Transverse colon (tissue), 4 donors: Measurements from ENCODE around the gene KIAA0586.

Source experiments
- EP300 ChIP-seq: sonication (generic); formaldehyde crosslinking; IDR thresholded peaks from one replicate; pipeline ENCODE4 v1.6.1; 2017; ENCODE audit warnings: antibody characterized with exemption, low read depth
- POLR2A ChIP-seq: fragments of 450-650 bp; IDR thresholded peaks from one replicate; pipeline ENCODE4 v1.6.1; 2016; ENCODE audit warnings: antibody characterized with exemption, mild to moderate bottlenecking, moderate library complexity
- POLR2AphosphoS5 ChIP-seq, 3 donors: sonication (generic); formaldehyde crosslinking; IDR thresholded peaks; one replicate each; pipeline ENCODE4 v1.6.1; 2016; ENCODE audit warnings: antibody characterized with exemption in 3 of 3
- TF ChIP-seq, protein P1 (sequence below), 5 experiments: fragments of 200-600 bp in 3 of 5; fragments of 450-650 bp in 2 of 5; sonication (generic) in 3 of 5; IDR thresholded peaks; 1 replicate in 2 of 5; 2 replicates in 3 of 5; pipeline ENCODE4 v1.5.1; 2016 to 2017; ENCODE audit warnings: antibody characterized with exemption in 5 of 5, inconsistent platforms in 3 of 5, mild to moderate bottlenecking in 2 of 5, moderate library complexity in 1 of 5

DNA sequence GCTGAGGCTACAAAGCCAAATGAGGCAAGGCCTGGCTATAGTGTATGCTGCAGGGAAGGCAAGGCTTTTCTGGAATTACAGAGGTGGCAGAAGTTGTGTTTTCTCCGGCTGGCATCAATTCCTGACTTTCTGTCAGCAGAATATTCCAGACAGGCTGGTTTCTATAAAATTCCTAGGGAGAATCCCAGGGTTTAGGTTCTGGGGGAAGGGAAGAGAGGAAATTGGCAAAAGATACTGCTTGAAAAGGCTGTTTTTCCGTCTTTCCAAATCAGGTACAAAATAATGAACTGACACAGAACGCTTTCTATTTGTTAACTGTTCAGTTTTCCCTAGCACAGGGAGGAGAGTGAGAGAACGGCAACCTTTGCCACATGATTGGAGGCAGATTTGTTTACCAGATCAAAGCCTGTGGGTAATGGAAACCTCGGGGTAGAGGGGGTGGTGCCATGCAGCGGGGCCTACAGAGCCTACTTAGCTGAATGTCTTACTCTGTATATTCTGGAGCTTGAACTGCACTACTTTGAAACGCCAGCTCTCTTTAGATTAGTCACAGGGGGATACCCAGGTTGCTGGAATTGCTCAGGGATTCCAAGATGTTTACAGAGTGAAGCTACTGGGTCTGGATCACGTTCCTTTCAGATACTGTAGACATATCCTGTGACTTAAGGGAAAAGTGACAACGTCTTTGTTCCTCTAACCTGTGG is 144.4 kb downstream of the KIAA0586 start:
- TF ChIP-seq, protein P1, sequence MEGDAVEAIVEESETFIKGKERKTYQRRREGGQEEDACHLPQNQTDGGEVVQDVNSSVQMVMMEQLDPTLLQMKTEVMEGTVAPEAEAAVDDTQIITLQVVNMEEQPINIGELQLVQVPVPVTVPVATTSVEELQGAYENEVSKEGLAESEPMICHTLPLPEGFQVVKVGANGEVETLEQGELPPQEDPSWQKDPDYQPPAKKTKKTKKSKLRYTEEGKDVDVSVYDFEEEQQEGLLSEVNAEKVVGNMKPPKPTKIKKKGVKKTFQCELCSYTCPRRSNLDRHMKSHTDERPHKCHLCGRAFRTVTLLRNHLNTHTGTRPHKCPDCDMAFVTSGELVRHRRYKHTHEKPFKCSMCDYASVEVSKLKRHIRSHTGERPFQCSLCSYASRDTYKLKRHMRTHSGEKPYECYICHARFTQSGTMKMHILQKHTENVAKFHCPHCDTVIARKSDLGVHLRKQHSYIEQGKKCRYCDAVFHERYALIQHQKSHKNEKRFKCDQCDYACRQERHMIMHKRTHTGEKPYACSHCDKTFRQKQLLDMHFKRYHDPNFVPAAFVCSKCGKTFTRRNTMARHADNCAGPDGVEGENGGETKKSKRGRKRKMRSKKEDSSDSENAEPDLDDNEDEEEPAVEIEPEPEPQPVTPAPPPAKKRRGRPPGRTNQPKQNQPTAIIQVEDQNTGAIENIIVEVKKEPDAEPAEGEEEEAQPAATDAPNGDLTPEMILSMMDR (IDR thresholded peaks at IDR 0.05), result no peak
- TF ChIP-seq EP300 (no peak), POLR2A (no peak), POLR2AphosphoS5 (IDR thresholded peaks at IDR 0.05) (peak in 1 of 3 donors; percentile 11)
